Fibroblast of the conjunctiva (primary cell): Measurements from ENCODE around the gene B3GNT2.
"Not testable (repeated sequence)": the region's sequence is repeated elsewhere in the genome, so short reads cannot be mapped to it uniquely, and the experiment has no call there.

Experiments
- DNase-seq: peaks from one replicate; pipeline ENCODE4 v3.0.0-alpha.2; 2010; ENCODE audit warnings: low read depth

B3GNT2 gene

DNA sequence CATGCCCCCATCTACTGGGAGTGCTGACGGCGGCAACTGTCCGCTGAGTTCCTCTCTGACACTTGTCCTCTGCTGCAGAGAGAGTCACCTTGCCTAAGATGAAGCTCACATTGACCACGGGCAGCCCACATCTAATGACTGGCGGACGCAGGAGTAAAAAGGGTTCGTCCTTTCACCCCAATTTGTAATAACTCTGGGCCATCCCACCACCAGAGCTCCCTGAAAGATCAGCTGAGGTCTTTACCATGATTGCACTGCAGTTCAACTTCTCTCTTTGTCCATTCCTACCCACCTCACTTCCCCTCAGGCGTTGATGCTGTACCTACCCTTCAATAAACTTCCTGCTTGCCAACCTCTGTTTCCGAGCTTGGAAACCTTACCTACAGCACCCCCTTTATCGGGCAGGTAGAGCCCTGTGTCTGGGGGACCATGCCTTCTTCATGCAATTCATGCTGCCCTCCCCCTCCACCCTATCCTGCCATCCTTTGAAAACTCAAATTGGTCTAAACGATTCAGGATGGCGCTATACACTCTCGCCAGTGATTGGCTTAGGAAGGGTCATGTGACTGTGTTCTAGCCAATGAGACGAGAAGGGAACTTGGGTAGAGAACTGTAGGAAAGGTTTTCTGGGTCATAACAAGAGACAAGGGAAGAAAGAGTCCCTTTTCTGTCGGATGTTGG, 10.3 kb upstream of the B3GNT2 start:
- DNase-seq = no peak

- no peak for DNase-seq
These were observed 9.6 kb upstream of the B3GNT2 start for GRCh38 chr2:62186156-62186905.

DNA sequence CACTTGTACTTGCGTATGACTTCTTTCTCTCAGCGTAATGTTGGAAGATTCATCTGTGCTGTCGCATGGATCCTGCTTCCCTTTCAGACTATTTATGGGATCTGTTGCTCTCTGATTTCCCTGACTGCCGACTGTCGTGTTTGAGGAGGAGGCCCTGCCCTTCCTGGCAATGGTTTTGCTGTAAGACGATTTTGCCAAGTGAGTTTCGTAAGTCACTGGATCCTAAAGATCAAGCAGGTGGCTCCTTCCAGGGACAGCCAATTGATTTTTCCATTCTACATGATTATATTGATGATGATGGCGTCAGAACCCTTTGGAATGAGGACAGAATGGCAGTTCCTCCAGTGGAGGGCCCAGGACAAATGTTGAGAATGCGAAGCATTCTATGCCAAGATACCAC, 8.7 kb upstream of the B3GNT2 start:
- DNase-seq = no peak

GRCh38 chr2:62188416-62188815, 7.5 kb upstream of the B3GNT2 start:
- no peak for DNase-seq

- no peak for DNase-seq
These were observed 6.7 kb upstream of the B3GNT2 start for GRCh38 chr2:62189196-62189595.

- DNase-seq = no peak
These were observed 3.1 kb upstream of the B3GNT2 start for GRCh38 chr2:62192811-62193210.

GRCh38 chr2:62194558-62195420, 1.1 kb upstream of the B3GNT2 start:
- no peak for DNase-seq

DNA sequence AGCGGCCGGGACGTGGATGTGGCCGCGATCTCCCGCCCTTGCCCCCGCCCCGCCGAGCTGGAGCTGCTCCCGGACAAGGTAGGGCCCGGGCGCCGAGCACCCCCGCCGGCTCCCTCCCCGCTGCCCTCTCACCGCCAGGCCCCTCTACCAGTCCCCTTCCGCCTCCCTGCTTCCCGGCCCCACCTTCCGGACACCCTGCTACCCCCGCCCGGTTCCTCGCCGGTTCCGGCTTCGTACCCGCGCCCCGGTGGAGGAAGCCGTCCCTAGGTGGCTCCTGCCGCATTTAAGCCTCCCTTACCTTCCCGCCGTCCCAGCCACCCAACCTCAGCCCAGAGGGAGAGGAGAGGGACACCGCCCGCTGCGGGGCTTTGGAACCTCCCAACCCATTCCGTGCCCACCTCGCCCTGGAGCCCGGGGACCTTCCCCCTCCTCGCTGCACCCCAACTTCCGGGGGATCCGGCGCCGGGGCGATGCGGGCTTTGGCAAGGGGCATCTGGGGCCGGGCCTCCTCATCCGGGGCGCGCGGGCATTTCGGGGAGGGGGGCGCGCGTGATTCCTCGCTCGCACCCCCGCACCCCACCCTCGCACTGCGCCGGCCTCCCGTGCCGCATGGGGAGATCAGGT, 475 bp downstream of the B3GNT2 start:
- no peak for DNase-seq

GRCh38 chr2:62197011-62197924, 1.4 kb downstream of the B3GNT2 start:
- DNase-seq = no peak

- no peak for DNase-seq
These were observed 2.2 kb downstream of the B3GNT2 start for GRCh38 chr2:62197925-62198633.

- not testable (repeated sequence) for DNase-seq
These were observed 2.9 kb downstream of the B3GNT2 start for GRCh38 chr2:62198854-62199253.

- no peak for DNase-seq
These were observed 3.6 kb downstream of the B3GNT2 start for GRCh38 chr2:62199392-62200125.

DNA sequence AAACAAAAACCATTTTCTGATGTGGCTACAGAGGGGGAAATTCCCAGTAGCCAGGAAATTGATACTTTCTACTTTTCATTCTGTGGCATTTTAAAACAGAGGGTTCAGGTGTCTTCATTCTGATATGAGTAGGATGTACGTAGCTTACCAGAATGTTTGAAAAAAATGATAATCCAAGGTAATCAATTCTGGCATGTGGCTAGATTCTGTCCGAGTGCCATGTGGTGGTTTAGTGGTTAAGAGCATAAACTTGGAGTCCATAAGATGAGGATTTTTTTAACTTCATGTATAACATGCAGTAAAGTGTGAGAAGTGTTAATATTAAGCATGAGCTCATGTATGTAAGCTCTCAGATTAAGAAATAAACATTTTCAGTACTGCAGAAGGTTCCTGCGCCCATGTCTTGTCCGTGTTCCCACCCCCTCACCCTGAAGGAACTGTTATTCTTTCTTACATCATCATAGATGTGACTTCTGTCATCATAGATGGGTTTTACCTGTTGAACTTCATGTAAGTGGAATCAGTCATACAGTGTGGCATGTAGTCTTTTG, 4.5 kb downstream of the B3GNT2 start:
- no peak for DNase-seq

DNA sequence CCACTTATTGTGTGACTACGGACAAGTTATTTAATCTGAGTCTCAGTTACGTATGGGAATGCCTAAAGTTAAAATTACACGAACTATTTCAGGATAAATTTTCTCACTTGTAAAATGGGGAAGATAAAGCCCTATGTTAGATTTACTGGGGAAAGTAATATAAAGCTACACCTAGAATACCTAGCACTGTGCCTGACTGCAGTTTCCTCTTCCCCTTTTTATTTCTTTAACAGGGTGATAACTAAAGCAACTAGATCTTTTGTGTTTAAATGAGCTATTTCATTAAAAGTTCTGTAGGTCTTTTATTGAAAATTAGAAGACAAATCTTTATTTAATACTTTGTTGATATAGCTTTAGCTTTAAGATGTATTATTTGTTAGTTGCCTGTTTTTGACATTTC, 5.0 kb downstream of the B3GNT2 start:
- DNase-seq = no peak

DNA sequence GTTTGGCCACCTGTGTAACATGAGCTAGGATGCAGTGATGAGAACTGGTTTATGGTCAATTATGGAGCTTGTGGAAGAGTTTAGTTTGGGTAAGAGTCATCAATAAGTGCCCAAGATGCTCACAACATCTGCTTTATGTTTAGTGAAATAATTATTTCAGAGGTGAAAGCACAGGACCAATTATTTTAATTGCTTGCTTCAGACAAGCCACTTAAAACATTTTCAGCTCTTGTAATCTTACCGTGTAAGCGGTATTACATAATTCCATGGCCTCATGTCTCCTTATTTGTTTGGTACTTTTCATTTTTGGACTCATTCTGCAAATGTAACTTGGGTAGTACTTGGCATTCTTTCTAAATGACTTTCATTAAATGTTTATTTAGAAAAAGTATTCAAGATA, 5.4 kb downstream of the B3GNT2 start:
- no peak for DNase-seq

GRCh38 chr2:62202019-62202722, 6.3 kb downstream of the B3GNT2 start:
- DNase-seq = no peak

DNA sequence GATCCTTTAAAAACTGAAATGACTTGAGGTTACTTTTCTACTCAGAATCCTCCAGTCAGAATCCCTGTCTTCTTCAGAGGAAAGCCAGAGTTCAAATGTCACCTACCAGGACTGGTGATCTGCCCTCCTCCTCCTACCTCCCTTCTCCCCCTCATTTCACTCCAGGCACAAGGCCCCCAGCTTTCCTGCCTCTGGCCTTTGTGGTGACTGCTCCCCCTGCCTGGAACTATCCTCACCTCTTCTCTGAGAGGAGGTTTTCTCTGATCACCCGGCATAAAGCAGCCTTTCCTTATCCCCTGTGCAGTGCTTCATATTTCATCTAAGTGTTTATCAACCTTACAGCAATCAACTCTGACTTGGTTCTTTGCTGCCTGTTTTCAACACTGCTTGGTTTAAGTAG, 6.8 kb downstream of the B3GNT2 start:
- DNase-seq = no peak

- no peak for DNase-seq
These were observed 7.5 kb downstream of the B3GNT2 start for GRCh38 chr2:62203459-62203858.

- no peak for DNase-seq
These were observed 9.1 kb downstream of the B3GNT2 start for GRCh38 chr2:62204998-62205496.
